Esophagus squamous epithelium (tissue), 4 donors: ENCODE data around the gene ANXA2.

Experiments used
- POLR2A ChIP-seq, 4 donors: fragments of 450-650 bp; IDR thresholded peaks; one replicate each; pipeline ENCODE4 v1.6.1; 2017; ENCODE audit warnings: antibody characterized with exemption in 4 of 4, mild to moderate bottlenecking in 4 of 4, moderate library complexity in 3 of 4
- TF ChIP-seq, protein P1 (sequence below), 6 experiments: fragments of 450-650 bp in 4 of 6; fragments of 200-600 bp in 2 of 6; sonication (generic) in 2 of 6; IDR thresholded peaks; one replicate each; pipeline ENCODE4 v1.5.1; 2016 to 2019; ENCODE audit warnings: antibody characterized with exemption in 6 of 6, mild to moderate bottlenecking in 4 of 6, moderate library complexity in 4 of 6

DNA sequence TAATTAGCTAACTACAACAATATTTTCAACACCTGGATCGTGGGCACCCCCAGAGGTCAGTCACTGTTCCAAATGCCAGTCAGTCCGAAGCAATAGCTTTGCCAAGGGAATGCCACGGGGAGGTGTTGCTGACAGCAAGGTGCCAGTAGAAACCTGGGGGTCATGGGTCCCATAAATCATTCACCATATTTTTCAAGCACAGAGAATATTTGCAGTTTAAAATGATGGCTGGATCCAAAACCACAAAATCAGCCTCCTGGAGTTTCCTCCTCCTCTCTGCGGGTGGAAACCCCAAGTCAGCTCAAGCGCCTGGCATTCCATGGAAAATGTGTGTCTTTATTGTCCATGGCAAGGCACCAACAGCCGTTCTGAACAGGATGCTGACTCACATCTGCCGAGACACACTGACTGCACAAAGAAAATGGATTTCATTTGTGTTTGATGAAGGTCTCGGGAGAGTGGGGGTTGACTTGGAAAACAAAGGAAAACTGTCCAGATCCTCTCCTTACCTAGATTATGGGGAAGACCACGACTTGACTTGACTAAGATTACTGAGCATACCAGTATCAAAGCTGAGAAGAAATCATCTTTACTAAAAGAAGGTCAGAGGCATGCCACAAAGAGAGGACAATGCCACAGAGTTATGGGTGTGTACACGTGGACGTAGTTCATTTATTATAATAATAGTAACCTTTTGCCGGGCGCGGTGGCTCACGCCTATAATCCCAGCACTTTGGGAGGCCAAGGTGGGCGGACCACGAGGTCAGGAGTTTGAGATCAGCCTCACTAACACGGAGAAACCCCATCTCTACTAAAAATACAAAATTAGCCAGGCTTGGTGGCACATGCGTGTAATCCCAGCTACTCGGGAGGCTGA is 26.4 kb downstream of the ANXA2 start:
- TF ChIP-seq, protein P1, sequence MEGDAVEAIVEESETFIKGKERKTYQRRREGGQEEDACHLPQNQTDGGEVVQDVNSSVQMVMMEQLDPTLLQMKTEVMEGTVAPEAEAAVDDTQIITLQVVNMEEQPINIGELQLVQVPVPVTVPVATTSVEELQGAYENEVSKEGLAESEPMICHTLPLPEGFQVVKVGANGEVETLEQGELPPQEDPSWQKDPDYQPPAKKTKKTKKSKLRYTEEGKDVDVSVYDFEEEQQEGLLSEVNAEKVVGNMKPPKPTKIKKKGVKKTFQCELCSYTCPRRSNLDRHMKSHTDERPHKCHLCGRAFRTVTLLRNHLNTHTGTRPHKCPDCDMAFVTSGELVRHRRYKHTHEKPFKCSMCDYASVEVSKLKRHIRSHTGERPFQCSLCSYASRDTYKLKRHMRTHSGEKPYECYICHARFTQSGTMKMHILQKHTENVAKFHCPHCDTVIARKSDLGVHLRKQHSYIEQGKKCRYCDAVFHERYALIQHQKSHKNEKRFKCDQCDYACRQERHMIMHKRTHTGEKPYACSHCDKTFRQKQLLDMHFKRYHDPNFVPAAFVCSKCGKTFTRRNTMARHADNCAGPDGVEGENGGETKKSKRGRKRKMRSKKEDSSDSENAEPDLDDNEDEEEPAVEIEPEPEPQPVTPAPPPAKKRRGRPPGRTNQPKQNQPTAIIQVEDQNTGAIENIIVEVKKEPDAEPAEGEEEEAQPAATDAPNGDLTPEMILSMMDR (IDR thresholded peaks at IDR 0.05) = no peak
- no peak for TF ChIP-seq POLR2A (IDR thresholded peaks at IDR 0.05)
